GM21526 (cell line): Measurements from ENCODE around the gene CBFA2T3.

Experiments used
- ATAC-seq: cut with Tn5 transposase; IDR thresholded peaks from one replicate; pipeline ENCODE4 v1.9.1; 2021; ENCODE audit warnings: moderate library complexity; ENCODE audit not compliant: unreplicated experiment, low FRiP score

Gene CBFA2T3

DNA sequence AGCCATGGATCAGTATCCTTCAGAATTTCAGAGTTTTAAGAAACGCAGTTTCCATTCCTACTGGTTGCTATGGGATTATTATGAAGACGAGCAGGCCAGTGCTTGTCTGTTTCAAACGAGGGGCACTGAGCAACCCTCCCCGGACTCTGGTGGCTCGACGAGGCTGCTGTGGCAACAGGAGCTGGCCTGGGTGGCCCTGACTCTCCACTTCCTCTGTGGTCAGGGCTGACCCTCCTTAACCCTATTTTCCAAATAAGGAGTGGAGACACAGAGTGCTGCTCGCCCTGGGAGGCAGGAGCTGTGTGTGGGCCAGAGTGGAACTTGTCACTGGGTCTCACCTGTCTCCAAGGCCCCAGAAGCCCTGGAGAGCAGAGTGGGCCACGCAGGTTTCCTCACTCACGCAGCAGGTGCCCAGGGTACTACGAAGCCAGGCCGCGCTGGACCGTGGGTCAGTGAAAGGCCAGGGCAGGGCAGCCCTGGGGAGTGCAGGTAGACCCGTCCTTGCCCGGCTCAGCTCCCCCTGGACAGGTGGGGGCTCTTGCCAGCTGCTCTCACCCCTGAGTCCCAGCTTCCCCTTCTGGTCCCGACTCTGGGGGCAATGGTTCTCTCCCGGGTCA, 123.6 kb downstream of the CBFA2T3 start:
- no peak for ATAC-seq

DNA sequence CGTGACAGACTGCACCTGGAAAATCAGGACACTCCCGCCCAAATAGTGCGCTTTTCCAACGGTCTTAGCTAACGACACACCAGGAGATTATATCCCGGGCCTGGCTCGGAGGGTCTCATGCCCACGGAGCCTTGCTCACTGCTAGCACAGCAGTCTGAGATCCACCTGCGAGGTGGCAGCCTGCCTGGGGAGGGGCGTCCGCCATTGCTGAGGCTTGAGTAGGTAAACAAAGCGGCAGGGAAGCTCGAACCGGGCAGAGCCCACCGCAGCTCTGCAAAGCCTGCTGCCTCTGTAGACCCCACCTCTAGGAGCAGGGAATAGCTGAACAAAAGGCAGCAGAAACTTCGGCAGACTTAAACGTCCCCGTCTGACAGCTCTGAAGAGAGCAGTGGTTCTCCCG, 125.4 kb downstream of the CBFA2T3 start:
- ATAC-seq, result no peak

DNA sequence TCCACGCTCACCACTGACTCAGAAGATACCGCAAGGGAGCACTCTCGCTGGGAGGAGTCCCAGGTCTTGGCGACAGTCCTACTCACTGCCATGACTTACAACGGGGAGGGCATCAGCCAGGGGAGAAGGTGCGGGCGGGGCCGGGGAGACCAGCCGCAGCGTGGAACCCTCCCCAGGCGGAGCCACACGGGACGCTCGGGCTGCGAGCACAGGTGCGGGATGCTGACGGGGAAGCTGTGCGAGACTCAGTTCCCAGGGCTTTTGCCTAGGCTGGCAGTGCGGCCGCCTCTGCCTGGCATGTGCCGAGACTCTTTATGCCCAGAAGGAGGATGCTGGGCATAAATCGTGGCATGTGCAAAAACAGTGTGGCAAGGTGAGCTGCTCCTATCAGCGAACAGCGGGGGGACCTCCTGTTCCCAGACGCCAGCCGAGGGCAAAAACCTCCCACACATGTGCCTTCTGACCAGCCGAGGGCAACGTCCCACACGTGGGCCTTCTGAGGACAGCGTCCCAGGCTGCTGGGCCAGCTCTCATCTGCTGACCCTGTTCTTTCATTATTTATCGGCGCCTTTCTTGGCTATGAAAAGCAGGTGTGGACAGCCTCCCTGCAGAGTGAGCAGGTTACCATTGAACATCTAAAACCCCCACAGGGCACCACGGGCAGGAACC, 126.3 kb downstream of the CBFA2T3 start:
- ATAC-seq, result no peak

DNA sequence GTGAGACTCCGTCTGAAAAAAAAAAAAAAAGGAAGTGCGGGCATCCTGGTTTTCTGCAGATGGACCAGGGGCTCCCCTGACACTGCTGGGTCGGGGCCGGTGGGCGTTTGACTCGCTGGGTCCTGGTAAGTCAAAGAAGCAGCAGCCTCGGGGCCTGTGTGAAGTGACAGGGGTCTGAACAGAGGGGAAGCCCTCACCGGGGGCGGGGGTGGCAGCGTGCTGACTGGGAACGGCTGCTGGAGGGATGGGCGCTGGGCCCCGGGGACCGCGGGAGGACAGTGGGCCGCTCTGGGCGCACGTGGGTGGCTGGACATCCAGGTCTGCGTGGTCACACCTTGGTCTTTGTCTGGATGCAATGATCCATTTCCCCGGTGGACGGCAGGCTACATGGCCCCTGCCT, 128.4 kb downstream of the CBFA2T3 start:
- ATAC-seq, result no peak

DNA sequence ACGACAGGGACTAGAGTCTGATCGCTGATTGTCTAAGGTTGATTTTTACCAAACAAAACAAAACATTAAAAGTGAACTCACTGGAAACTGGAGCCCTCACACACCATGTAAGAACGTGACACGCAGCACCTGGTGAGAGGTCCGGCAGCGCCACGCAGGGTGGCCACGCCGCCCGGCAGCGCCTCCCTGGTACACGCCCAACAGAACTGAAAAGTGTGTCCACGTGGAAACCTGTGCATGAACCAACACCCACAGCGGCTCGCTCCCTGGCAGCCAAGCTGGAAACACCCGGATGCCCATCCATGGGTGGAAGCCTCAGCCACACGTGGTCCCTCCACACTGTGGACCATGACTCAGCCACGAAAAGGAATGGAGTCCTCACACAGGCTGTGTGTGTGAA, 129.4 kb downstream of the CBFA2T3 start:
- no peak for ATAC-seq

DNA sequence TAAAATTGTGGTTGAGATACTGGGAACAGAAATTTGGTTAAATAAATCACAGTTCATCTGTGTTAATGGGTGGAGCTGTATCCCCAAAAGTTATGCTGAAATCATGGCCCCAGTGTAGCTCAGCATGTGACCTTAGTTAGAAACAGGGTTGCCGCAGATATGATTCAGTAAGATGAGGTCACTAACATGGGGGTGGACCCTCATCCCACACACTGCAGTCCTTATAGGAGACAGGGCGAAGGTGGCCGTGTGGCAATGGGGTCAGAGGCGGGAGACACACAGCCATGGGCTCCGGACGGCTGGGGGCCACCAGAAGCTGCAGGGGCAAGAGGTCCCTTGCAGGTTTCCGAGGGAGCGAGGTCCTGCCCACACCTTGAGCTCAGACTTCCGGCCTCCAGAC, 130.9 kb downstream of the CBFA2T3 start:
- no peak for ATAC-seq

DNA sequence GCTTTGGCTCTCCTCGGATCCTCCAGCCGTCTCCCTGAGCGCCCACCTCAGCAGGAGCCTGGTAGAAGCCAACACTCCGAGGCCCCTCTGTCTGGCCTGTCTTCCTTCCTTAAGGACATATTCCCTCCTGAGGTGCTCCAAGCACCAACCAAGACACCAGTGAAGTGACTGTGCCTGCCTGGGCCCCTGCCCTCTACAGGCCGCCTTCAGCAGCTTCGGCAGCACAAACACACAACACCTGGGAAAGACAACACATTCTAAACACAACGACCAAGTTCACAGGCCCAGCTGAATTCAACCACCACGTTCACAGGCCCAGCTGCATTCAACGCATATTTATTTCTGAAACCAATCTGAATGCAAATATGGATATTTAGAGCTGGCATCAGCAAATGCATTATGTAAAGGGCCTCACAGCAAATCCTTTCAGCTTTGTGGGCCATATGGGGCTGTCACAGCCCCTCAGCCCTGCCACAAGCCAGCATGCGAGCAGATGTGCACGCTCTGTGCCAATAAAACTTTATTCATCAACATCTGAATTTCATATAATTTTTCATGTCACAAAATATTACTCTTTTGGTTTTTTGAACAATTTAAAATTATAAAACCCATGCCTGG, 132.5 kb downstream of the CBFA2T3 start:
- ATAC-seq, result no peak

DNA sequence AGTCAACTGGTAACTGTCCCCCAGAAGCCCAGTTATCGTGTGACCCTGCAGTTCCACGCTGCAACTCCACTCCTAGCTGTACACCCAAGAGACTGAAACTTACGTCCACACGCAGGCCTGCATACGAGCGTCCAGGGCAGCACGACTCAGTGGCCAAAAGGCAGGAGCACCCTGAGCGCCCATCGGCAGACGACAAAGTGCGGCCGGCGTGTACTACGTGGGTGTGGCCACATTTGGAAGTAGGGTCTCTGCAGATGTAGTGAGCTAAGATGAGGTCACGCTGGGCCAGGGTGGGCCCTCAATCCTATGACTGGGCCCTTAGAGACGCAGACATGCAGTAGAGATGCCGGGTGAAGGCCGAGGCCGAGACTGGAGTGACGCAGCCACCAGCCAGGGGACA, 133.8 kb downstream of the CBFA2T3 start:
- no peak for ATAC-seq

DNA sequence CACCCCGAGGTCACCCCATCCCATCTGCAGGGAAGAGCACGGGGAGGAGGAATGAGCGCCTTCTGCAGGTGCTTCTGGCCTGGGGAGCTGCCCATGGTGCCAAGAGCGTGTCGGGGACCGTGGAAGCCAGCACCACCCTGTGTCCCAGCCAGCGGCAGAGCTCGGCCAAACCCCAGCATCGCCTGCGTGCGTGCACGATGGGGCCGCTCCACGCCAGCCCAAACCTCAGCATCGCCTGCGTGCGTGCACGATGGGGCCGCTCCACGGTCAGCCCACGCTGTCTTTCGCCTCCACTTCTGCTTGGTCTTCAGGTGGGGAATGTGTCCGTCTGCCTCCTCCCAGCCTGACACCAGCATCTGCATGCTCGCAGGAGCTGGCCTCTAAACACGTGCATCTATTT, 134.2 kb downstream of the CBFA2T3 start:
- no peak for ATAC-seq

DNA sequence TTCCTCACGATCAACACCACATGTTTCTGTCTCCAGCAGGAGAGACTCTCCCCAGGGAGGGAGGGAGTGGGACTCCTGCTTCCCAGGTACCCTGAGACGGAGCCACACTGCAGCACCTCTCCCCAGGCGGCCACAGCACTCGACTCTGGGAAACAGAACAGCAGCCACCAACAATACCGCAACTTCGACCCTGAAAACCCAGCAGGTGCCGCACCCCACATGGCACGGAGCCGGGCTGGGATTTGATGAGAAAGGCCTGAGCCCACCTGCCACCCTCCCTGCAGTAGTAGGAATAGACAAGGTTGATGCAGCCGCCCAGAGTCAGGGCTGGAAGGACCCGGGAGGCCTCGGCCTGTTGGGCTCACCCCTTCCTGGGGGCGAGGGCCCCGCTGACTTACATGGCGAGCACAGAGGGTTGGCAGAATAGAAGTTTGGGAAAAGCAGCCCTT, 134.7 kb downstream of the CBFA2T3 start:
- ATAC-seq, result no peak

DNA sequence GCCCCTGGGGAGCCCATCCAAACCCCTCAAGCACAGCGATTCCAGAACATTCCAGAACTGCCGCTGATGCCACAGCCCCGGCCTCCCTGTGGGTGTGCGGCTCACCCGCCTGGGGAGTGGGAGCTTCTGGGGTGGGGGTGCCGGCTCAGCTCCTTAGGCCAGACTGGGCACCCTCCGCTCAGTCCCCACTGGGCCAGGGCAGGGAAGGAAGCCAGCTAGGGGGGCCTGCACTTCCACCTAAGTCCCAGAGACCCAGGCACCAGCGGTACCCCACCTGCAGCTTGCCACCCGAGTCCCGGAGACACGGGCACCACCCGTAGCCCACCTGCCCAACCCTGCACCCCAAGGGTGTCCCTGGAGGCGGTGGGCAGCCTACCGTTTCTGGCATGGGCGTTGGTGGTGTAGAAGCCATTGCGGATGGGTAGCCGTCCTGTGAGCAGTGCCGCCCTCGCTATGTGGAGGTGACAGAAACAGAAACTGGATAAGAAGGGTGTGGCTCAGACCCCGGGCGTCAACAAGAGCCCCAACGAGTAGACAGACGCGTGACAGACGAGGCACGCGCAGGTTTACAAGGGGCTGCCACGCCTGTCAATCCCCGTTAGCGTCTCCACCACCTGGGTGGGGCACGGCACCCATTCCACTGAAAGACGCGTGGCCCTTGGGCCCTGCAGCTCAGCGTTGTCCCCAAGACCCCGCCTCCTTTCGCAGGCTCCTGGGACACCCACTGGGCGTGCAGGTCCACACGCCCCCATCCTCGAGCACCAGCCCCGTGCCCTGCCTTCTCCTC, 135.3 kb downstream of the CBFA2T3 start:
- ATAC-seq, result no peak

DNA sequence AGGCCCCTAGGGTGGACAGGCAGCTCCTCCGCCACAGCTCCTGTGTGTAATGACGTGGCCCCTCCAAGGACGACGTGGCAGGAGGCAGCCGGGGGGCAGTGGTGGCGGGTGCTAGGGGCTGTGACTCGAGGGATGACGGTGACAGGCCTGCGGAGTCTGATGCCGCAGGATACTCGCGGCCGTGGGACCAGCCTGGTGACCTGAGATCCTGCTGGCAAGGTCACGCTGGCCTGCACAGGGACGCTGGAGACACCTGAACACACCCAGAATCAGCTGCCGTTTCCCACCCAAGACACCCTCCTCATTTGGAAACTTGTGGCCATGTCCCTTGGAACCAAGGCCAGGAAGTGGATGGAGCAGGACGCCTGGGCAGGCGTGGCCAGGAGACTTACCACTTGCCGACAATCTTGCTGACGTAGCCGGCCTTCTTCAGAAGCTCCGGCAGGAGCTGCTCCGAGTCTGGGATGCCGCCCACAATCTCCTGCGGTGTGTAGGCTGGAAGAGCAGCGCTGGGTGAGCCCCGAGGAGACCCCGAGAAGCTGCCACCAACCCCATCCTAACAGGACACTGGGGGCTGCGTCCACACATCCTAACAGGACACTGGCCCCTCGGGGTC, 136.3 kb downstream of the CBFA2T3 start:
- ATAC-seq, result no peak

DNA sequence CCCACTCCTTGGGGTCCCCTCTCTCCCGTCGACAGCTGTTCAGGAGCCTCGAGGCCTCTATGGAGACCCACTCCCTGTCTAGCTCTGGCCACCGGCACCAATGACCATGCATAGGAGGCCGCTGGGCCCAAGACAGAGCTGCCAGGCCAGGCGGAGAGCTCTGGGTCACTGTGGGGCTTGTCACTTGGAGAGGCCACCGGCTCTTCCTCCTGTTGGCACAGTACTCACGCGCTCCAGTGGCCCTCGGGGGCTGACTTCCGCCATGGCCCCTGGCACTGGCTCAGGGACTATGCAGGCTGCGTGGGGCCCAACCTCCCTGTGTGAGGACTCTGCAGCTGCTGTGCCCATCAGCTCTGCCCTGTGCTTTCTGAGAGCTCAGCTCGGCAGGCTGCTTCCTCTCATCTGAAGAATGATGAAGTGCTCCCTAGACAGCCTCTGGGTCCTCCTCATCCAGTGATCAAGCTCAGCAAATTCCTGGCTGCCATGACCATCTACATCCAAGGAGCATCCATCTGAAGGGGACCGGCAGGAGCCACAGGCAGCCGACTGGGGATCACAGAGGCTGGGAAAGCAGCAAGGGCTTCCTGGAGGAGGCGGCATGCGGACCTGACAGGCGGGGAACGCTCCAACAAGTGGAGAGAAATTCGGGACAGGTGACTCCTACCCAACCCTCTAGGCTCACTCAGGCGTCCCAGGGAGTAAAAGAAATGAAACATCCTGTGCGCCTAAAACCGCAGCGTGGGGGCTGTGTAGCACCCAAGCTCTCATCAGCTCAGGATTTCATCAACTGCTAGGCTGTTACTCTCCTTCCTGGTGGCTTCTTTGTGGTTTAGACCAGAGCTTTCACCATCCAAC, 137.0 kb downstream of the CBFA2T3 start:
- no peak for ATAC-seq

DNA sequence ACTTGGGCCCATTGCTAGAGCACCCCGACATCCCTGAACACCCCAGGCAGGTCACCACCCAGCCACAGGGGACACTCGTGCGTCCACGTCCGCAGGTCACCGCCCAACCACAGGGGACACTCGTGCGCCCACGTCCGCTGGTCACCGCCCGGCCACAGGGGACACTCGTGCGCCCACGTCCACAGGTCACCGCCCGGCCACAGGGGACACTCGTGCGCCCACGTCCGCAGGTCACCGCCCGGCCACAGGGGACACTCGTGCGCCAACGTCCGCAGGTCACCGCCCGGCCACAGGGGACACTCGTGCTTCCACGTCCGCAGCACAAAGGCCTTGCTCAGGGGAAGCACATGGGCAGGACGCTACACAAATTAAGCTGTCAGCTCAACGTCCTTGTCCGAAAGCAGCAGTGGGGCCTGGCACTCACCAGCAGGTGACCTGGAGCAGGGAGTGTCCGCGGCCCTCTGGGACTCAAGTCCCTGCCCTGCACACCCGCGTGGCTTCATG, 137.9 kb downstream of the CBFA2T3 start:
- no peak for ATAC-seq

DNA sequence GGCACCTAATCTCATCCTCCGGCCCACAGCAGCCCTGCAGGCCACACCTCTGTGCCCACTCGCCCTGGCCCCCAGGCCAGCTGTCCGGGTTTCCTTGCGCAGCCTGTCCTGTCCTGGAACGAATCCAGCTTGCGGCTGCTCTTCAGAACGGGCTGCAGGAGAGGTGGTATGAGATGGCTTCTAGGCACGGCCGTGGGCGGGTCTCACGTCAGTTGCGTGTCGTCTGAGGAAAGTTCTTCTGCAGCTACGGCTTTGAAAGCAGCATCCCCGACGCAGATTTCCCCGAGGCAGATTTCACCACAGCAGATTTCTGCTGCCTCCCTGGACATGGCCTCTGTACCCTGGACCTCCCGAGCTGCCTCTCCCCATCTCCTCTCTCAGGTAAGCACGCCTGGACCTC, 138.4 kb downstream of the CBFA2T3 start:
- no peak for ATAC-seq

DNA sequence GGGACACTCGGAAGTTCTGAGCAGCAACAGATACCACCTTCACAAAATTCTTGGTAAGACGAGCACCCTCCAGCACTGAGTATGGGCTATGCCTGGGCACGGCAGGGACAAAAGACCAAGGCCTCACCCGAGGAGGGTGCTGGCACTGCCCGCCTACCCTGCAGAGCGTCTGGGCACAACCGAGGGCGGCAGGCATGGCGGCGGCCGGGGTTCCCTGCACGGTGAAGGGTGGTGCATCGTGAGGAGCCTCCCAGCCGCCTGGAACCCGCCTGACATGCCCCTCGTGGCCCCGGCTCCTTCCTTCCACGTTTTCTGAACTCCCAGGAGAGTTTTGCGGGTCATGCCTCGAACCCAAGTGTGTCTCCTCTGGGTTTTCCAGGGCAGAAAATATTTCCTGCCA, 139.2 kb downstream of the CBFA2T3 start:
- ATAC-seq, result no peak

DNA sequence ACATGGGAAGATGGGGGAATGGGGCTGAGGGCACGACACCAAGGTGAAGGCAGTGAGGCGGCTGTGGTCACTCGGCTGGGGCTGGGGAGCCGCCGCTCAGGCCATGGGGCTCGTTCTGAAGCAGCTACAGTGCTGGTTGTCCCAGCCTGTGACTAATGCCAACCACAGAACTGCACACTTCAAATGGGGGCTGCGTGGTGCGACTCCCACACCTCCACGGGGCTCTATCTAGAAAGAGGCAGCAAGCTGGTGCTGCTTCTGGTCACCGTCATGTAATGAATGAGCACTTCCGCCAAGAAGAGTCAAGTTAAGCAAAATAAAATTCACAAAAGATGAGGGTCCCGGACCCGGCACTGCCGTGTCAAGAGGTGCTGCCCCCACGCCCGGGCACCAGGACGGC, 140.2 kb downstream of the CBFA2T3 start:
- no peak for ATAC-seq

DNA sequence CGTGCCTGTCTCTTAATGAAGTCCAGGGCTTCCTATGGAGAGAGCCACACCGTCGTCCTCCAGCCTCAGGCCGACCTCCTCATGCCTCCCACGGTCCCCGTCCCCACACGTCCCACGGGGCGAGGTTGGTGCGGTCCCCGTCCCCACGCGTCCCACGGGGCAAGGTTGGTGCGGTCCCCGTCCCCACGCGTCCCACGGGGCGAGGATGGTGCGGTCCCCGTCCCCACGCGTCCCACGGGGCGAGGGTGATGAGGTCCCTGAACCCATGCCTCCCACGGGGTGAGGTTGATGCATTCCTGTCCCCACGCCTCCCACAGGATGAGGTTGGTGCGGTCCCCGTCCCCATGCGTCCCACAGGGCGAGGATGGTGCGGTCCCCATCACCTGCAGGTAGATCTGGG, 141.2 kb downstream of the CBFA2T3 start:
- no peak for ATAC-seq

DNA sequence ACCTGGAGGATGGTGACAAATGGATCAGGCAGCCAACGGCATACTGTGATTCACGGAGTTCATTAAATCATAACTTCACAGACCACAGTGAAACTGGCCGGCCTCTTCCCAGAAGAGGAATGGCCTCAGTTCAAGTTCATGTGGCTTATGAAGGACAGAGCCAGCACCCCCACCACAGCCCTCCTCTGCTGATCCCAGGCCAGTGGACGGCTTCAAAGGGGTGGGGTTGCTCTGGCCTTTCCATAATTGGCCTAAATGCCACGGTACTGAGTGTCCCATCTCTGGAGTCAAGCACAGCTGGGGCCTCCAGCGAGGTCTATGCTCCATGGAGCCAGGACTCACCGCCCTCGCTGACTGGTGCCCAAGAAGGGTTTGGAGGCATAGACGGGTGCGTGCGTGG, 141.6 kb downstream of the CBFA2T3 start:
- ATAC-seq, result no peak

DNA sequence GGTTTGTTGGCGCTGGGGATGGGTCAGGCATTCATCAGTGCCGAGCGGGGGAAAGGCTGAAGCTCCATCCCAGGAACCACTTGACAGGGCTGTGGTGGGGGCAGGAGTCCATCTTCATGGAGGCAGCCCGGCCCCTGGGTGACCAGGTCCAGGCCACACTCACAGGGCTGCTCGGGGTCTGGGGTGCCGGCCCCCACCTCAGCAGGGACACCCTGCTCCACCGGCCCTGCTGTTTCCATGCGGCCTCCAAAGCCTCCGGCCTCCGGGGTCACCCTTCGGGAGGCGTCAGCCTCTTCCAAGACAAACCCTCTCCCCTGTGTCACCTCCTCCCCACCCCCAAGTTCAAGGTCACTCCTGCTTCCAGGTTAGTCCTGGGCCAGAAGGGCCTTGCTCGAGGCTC, 142.3 kb downstream of the CBFA2T3 start:
- no peak for ATAC-seq
